Suprapubic skin (tissue), 4 donors: ENCODE data around the gene IKZF1. TPM values are rescaled to one million over a fixed set of nuclear protein-coding genes. Genes with fewer than 3 reads are reported as not detected.
A peak's percentile ranks its signal among the peaks of the same experiment; 100 is the strongest.

Source experiments
- DNase-seq, 2 donors: peaks; one replicate each; pipeline ENCODE4 v3.0.0-alpha.2; 2019; ENCODE audit warnings: low spot score in 2 of 2
- H3K27ac ChIP-seq: fragments of 200-600 bp; sonication (generic); one replicate; pipeline ENCODE4 v1.5.1; 2019
- H3K27me3 ChIP-seq: fragments of 200-600 bp; sonication (generic); one replicate; pipeline ENCODE4 v1.5.1; 2019
- H3K36me3 ChIP-seq: fragments of 200-600 bp; sonication (generic); one replicate; pipeline ENCODE4 v1.5.1; 2019
- H3K4me1 ChIP-seq: fragments of 200-600 bp; sonication (generic); one replicate; pipeline ENCODE4 v1.5.1; 2019
- H3K4me3 ChIP-seq: fragments of 200-600 bp; sonication (generic); one replicate; pipeline ENCODE4 v1.5.1; 2019; ENCODE audit warnings: mild to moderate bottlenecking
- H3K9me3 ChIP-seq: fragments of 200-600 bp; sonication (generic); one replicate; pipeline ENCODE4 v1.5.1; 2019
- EP300 ChIP-seq: sonication (generic); formaldehyde crosslinking; IDR thresholded peaks from one replicate; pipeline ENCODE4 v1.6.1; 2017; ENCODE audit warnings: antibody characterized with exemption
- POLR2A ChIP-seq, 2 donors: fragments of 450-650 bp; IDR thresholded peaks; one replicate each; pipeline ENCODE4 v1.6.1; 2017; ENCODE audit warnings: antibody characterized with exemption in 2 of 2, mild to moderate bottlenecking in 2 of 2, moderate library complexity in 2 of 2
- POLR2AphosphoS5 ChIP-seq, 3 donors: sonication (generic); formaldehyde crosslinking; IDR thresholded peaks; one replicate each; pipeline ENCODE4 v1.6.1; 2017; ENCODE audit warnings: antibody characterized with exemption in 3 of 3
- WGBS: methylation state at CpG from one replicate; pipeline ENCODE4 v1.1.5; 2018; 5-methylcytosine and 5-hydroxymethylcytosine counted together
- total RNA-seq, 4 donors: library from RNA; depleted of rRNA; stranded (reverse); fragments of >200 nt; gene quantifications; one replicate each; pipeline ENCODE4 v1.1.0, GENCODE V29; 2016
- TF ChIP-seq, protein P1 (sequence below), 2 donors: fragments of 200-600 bp in 1 of 2; fragments of 450-650 bp in 1 of 2; sonication (generic) in 1 of 2; IDR thresholded peaks; one replicate each; pipeline ENCODE4 v1.5.1; 2016 to 2019; ENCODE audit warnings: antibody characterized with exemption in 2 of 2, mild to moderate bottlenecking in 1 of 2, moderate library complexity in 1 of 2

Gene IKZF1
- total RNA-seq, 4 donors from 2014 or later, result 3.2 to 17.5 (median 6.2) TPM

DNA sequence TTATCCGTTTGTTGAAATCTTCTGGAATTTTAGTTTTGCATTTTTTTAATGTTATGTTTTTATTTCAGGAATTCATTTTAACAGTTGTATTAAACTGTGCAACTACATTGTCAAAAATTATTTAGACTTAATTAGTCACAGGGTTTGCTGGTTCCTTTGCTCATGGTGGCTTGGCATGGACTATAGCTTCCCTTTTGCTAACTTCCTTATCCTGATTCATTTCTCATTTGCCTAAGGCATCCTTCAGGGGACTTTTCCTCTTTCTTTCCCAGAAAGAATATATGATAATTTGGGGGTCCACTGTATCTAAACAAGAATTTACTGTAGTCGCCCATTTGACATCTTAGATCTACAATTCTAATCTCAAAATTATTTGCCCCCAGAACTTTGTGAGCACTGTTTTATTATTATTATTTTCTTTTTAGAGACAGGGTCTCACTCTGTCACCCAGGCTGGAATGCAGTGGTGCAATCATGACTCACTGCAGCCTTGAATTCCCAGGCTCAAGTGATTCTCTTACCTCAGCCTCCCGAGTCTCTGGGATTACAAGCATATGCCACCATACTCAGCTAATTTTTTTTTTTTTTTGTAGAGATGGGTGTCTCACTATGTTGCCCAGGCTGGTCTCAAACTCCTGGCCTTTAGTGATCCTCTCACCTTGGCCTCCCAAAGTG is 131.8 kb downstream of the IKZF1 start:
- TF ChIP-seq POLR2AphosphoS5 (IDR thresholded peaks at IDR 0.05) (no peak), EP300 (no peak), POLR2A (IDR thresholded peaks at IDR 0.05) (no peak)
- TF ChIP-seq, protein P1, sequence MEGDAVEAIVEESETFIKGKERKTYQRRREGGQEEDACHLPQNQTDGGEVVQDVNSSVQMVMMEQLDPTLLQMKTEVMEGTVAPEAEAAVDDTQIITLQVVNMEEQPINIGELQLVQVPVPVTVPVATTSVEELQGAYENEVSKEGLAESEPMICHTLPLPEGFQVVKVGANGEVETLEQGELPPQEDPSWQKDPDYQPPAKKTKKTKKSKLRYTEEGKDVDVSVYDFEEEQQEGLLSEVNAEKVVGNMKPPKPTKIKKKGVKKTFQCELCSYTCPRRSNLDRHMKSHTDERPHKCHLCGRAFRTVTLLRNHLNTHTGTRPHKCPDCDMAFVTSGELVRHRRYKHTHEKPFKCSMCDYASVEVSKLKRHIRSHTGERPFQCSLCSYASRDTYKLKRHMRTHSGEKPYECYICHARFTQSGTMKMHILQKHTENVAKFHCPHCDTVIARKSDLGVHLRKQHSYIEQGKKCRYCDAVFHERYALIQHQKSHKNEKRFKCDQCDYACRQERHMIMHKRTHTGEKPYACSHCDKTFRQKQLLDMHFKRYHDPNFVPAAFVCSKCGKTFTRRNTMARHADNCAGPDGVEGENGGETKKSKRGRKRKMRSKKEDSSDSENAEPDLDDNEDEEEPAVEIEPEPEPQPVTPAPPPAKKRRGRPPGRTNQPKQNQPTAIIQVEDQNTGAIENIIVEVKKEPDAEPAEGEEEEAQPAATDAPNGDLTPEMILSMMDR (IDR thresholded peaks at IDR 0.05), result no peak
- Histone ChIP-seq H3K4me3 (no peak overlapping the region), H3K36me3 (peaks cover 18% of the 10 kb centered on the region), H3K27ac (no peak overlapping the region), H3K27me3 (no peaks in the 10 kb centered on the region), H3K4me1 (no peaks in the 10 kb centered on the region), H3K9me3 (no peaks in the 10 kb centered on the region)
- WGBS, result 86% methylated on average over 3 of the region's 3 CpGs
- no peak for DNase-seq

DNA sequence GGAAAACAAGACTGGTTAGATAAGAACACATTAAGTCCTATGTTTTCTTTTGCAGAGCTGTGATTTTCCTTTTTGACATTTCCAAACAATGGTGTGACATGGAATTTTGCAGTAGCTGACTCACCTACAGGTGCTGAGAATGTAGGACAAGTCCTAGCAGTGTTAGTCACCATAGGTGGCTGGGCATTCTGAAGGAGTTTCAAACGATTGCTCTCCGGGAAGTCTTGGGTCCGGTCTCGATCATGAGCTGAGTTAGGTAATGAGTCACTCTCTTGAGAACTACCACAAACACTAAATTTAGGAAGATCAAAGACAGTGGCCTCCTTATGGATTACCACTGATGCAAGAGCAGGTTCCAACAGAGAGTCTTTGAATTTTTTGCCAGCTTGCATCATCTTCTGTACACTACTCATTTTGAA is 142.0 kb downstream of the IKZF1 start:
- DNase-seq, result no peak
- H3K4me1 ChIP-seq, result peaks cover 22% of the 10 kb centered on the region
- no peak for TF ChIP-seq EP300
- TF ChIP-seq POLR2AphosphoS5 (IDR thresholded peaks at IDR 0.05), result no peak
- TF ChIP-seq, protein P1 (IDR thresholded peaks at IDR 0.05), result no peak
- no peak for TF ChIP-seq POLR2A (IDR thresholded peaks at IDR 0.05)
- 53% methylated on average over 4 of the region's 4 CpGs for WGBS
- H3K27ac ChIP-seq, result no peak overlapping the region
- H3K27me3 ChIP-seq, result no peaks in the 10 kb centered on the region
- no peaks in the 10 kb centered on the region for H3K9me3 ChIP-seq
- peaks cover 26% of the 10 kb centered on the region for H3K36me3 ChIP-seq
- no peak overlapping the region for H3K4me3 ChIP-seq

DNA sequence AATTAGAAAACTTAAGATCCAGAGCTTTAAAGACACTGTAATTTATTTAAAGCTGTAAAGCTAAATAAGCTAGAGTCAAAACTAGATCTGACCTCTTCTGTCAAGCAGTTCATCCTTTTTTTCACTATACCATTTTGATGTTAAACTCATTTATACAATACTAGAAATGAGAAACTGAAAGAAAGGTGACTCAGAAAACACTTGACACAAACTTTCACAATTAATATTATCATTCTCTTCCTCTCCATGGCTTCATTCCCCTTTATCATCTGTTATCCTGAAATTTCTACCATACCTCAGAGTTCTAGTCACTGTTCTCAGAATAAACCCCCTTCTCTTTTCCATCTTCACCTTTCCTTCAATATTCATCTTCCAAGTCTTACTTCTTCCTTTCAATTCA is 144.3 kb downstream of the IKZF1 start:
- peaks cover 22% of the 10 kb centered on the region for H3K4me1 ChIP-seq
- H3K36me3 ChIP-seq, result peaks cover 20% of the 10 kb centered on the region
- no peak overlapping the region for H3K27ac ChIP-seq
- H3K27me3 ChIP-seq, result no peaks in the 10 kb centered on the region
- H3K4me3 ChIP-seq, result no peak overlapping the region
- no peak for DNase-seq
- H3K9me3 ChIP-seq, result no peaks in the 10 kb centered on the region
- TF ChIP-seq EP300 (no peak), POLR2AphosphoS5 (IDR thresholded peaks at IDR 0.05) (no peak), POLR2A (IDR thresholded peaks at IDR 0.05) (no peak)
- TF ChIP-seq, protein P1 (IDR thresholded peaks at IDR 0.05), result no peak

DNA sequence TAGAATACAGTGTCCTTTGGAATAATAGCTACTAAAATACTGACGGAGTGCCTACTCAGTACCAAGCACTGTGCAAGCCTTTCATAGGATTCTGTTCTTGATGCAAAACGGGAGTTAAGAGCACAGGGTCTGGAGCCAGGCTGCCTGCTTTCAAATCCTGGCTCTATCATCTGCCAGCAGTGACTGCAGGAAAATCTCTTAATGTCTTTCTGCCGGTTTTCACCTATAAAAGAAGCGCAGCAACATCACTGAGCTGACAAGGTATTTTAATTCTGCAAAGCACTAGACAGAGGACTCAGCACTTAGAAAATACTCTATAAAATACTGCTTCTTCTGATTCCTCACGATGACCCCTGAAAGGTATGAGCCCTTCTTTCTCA is 145.0 kb downstream of the IKZF1 start:
- H3K4me1 ChIP-seq, result peaks cover 22% of the 10 kb centered on the region
- 12% methylated on average over 5 of the region's 5 CpGs for WGBS

GRCh38 chr7:50449881-50450589 is 145.5 kb downstream of the IKZF1 start, which contains the start of gene FIGNL1:
Gene FIGNL1, minus strand, starts transcription at chr7:50450350. Its CDS starts 3,063 bp downstream, at chr7:50447287.
- 0% methylated on average over 16 of the region's 63 CpGs for WGBS
- TF ChIP-seq, protein P1 (IDR thresholded peaks at IDR 0.05), result no peak
- no peak for TF ChIP-seq POLR2AphosphoS5 (IDR thresholded peaks at IDR 0.05)
- TF ChIP-seq POLR2A (IDR thresholded peaks at IDR 0.05), result no peak
- no peak for TF ChIP-seq EP300
- Histone ChIP-seq H3K36me3 (peaks cover 20% of the 10 kb centered on the region), H3K4me1 (peaks cover 22% of the 10 kb centered on the region), H3K27me3 (no peaks in the 10 kb centered on the region), H3K4me3 (peak within 1 kb of the TSS; percentile 79), H3K27ac (peak within 1 kb of the TSS; percentile 74), H3K9me3 (no peaks in the 10 kb centered on the region)
- peak; percentile 80 to 85 for DNase-seq

More for the DNA sequence above, 145.0 kb downstream of the IKZF1 start:
- peak overlapping the region; percentile 74 for H3K27ac ChIP-seq
- DNase-seq, result no peak
- H3K9me3 ChIP-seq, result no peaks in the 10 kb centered on the region
- H3K4me3 ChIP-seq, result peak overlapping the region; percentile 79
- H3K27me3 ChIP-seq, result no peaks in the 10 kb centered on the region
- peaks cover 20% of the 10 kb centered on the region for H3K36me3 ChIP-seq
- TF ChIP-seq POLR2A (IDR thresholded peaks at IDR 0.05), result no peak
- TF ChIP-seq EP300, result no peak
- TF ChIP-seq, protein P1 (IDR thresholded peaks at IDR 0.05), result no peak
- TF ChIP-seq POLR2AphosphoS5 (IDR thresholded peaks at IDR 0.05), result no peak
